Hindlimb muscle (tissue), 1 donor: ENCODE data around the gene IGSF11. TPM values are rescaled to one million over a fixed set of nuclear protein-coding genes. Genes with fewer than 3 reads are reported as not detected.
"Not testable (repeated sequence)": the region's sequence is repeated elsewhere in the genome, so short reads cannot be mapped to it uniquely, and the experiment has no call there.

Experiments
- DNase-seq: peaks from one replicate; pipeline ENCODE4 v3.0.0-alpha.2; 2013
- polyA plus RNA-seq: library from polyadenylated mRNA; unstranded; fragments of 120-200 nt; gene quantifications from one replicate; pipeline ENCODE4 v1.2.1, GENCODE V29; 2013; ENCODE audit not compliant: insufficient read length

Gene IGSF11
- polyA plus RNA-seq, 1 donor, result 0.86 TPM

GRCh38 chr3:118863731-118864322 is 170.8 kb downstream of the IGSF11 start:
- no peak for DNase-seq

- no peak for DNase-seq
These were observed 174.7 kb downstream of the IGSF11 start for GRCh38 chr3:118859950-118860349.

DNA sequence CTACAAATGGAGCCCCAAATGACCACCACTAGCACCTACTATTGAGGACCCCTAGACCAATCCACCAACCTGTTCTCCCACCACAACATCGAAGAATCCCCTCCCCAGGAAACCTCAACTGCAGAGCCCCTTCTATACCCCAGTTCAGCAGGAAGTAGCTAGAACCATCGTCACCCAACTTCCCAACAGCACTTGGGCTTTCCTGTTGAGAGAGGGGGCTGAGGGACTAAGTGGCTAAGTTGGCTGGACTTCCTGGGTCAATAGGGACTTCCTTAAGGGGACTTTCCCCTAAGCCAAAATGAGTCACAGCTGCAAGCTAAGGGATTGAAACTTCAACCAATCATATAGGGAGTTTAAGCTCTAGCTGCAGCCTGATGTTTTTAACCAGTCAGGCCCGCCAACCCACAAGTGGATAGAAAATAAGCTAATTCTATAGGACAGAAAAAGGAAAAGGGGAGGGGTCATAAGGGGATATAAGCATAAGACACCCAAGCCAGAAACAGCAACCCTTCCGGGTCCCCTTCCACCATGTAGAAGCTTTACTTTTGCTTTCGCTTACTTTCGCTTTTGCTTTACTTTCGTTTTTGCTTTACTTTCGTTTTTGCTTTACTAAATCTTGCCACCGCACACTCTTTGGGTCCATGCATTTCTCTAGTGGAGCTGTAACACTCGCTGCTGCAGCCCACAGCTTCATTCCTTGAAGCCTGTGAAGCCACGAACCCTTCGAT is 183.0 kb downstream of the IGSF11 start:
- DNase-seq, result not testable (repeated sequence)

DNA sequence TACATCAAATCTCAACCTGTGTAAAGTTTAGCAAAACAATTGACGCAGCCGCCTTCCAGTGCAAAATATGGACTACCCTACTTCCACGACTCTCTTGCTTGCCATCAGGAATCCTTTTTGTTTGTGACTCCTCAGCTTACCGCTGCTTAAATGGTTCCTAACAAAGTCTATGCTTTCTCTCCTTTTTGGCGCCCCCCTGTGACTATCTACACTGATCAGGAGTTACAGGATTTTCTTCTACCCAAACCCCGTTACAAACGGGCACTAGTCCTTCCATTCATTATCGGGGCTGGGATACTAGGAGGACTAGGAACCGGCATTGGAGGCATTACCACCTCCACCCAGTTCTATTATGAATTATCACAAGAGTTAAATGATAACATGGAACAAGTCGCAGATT is 184.0 kb downstream of the IGSF11 start:
- no peak for DNase-seq

Other genes starting within 250 kb of the IGSF11 start
- gene TEX55, start 111.3 kb upstream of the IGSF11 start, polyA plus RNA-seq, result not detected
- not detected for gene UPK1B, start 138.8 kb upstream of the IGSF11 start, polyA plus RNA-seq
- gene B4GALT4, start 206.0 kb upstream of the IGSF11 start, polyA plus RNA-seq, result 9.5 TPM